T follicular helper cell (primary cell): ENCODE measurements around the gene TMEM217.
"Not testable (repeated sequence)": the region's sequence is repeated elsewhere in the genome, so short reads cannot be mapped to it uniquely, and the experiment has no call there.

Experiments used
- DNase-seq: peaks from one replicate; pipeline ENCODE4 v3.0.0-alpha.2; 2020; ENCODE audit warnings: low read depth
- total RNA-seq, 2 experiments: gene quantifications; one replicate each; lab custom pipeline; 2026; lab: John Stamatoyannopoulos, UW

The TMEM217 gene
- 0.66 to 3.3 reads per million in 2 experiments for total RNA-seq

GRCh38 chr6:37257634-37258404, at the start of gene TMEM217, which contains the start of gene TBC1D22B:
Gene TMEM217 (minus strand): TSS chr6:37258144. CDS start chr6:37219030, 39,114 bp downstream.
Gene TBC1D22B (plus strand): TSS chr6:37257772. CDS start chr6:37257918, 146 bp downstream.
- DNase-seq, result peak; percentile 94

GRCh38 chr6:37307484-37307883, 49.5 kb upstream of the TMEM217 start:
- DNase-seq, result not testable (repeated sequence)

GRCh38 chr6:37306624-37307222, 48.8 kb upstream of the TMEM217 start:
- DNase-seq, result no peak

- DNase-seq, result no peak
Observed at GRCh38 chr6:37305841-37306425, 48.0 kb upstream of the TMEM217 start.

GRCh38 chr6:37304766-37305165, 46.8 kb upstream of the TMEM217 start:
- DNase-seq, result no peak

GRCh38 chr6:37303891-37304503, 46.1 kb upstream of the TMEM217 start:
- no peak for DNase-seq

- no peak for DNase-seq
Observed at GRCh38 chr6:37303091-37303660, 45.2 kb upstream of the TMEM217 start.

- no peak for DNase-seq
Observed at GRCh38 chr6:37302086-37302686, 44.2 kb upstream of the TMEM217 start.

- DNase-seq, result no peak
Observed at GRCh38 chr6:37299990-37300389, 42.0 kb upstream of the TMEM217 start.

GRCh38 chr6:37298958-37299357, 41.0 kb upstream of the TMEM217 start:
- DNase-seq, result no peak

- not testable (repeated sequence) for DNase-seq
Observed at GRCh38 chr6:37297637-37298036, 39.7 kb upstream of the TMEM217 start.

GRCh38 chr6:37293426-37293825, 35.5 kb upstream of the TMEM217 start:
- DNase-seq, result no peak

GRCh38 chr6:37289931-37290330, 32.0 kb upstream of the TMEM217 start:
- DNase-seq, result no peak

- no peak for DNase-seq
Observed at GRCh38 chr6:37288247-37288646, 30.3 kb upstream of the TMEM217 start.

GRCh38 chr6:37287519-37288157, 29.7 kb upstream of the TMEM217 start:
- no peak for DNase-seq

GRCh38 chr6:37285861-37286311, 27.9 kb upstream of the TMEM217 start:
- DNase-seq, result no peak

GRCh38 chr6:37284781-37285180, 26.8 kb upstream of the TMEM217 start:
- no peak for DNase-seq

GRCh38 chr6:37283671-37284151, 25.8 kb upstream of the TMEM217 start:
- no peak for DNase-seq

- DNase-seq, result no peak
Observed at GRCh38 chr6:37283268-37283667, 25.3 kb upstream of the TMEM217 start.

- no peak for DNase-seq
Observed at GRCh38 chr6:37282371-37282770, 24.4 kb upstream of the TMEM217 start.
